SK-N-MC (cell line): ENCODE measurements around the gene TPD52L1.

Experiments
- EZH2 ChIP-seq: fragments of 200-600 bp; sonication (generic); IDR thresholded peaks from one replicate; pipeline ENCODE4 v1.6.1; 2017; ENCODE audit warnings: antibody characterized with exemption
- POLR2AphosphoS5 ChIP-seq: IDR thresholded peaks from 2 replicates; pipeline ENCODE4 v1.6.1; 2012; ENCODE audit warnings: mild to moderate bottlenecking, low read depth, low read length, borderline replicate concordance

DNA sequence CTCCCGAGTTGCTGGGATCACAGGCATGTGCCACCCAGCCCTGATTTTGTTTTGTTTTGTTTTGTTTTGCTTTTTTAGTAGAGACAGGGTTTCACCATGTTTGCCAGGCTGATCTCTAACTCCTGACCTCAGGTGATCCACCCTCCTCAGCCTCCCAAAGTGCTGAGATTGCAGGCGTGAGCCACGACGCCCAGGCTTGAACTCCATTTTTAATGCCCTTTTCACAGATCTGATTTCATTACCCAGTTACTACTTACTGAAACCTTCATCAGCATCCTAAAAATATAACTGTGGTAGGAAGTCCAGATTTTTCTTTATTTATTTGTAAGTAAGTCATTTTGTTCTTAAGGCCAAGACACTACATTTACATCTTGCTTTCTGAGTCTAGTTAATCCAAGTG lies 84.2 kb downstream of the TPD52L1 start:
- no peak for TF ChIP-seq POLR2AphosphoS5
- TF ChIP-seq EZH2: no peak
